Chondrocyte (in vitro differentiated cells): ENCODE data around the gene RNF181. TPM values are rescaled to one million over a fixed set of nuclear protein-coding genes. Genes with fewer than 3 reads are reported as not detected.

Source experiments
- DNase-seq: peaks from one replicate; pipeline ENCODE4 v3.0.0; 2021; ENCODE audit warnings: mixed read lengths, low spot score
- H3K27ac Mint-ChIP-seq: one replicate; pipeline ENCODE4 v1.8.0; 2021; ENCODE audit warnings: mild to moderate bottlenecking, moderate library complexity, mixed read lengths; ENCODE audit not compliant: unreplicated experiment
- H3K27me3 Mint-ChIP-seq: 2 replicates; pipeline ENCODE4 v1.8.0; 2021; ENCODE audit warnings: low read depth, mixed read lengths
- H3K36me3 Mint-ChIP-seq: 2 replicates; pipeline ENCODE4 v1.8.0; 2021; ENCODE audit warnings: low read depth, mixed read lengths
- H3K4me1 Mint-ChIP-seq: 2 replicates; pipeline ENCODE4 v1.8.0; 2021; ENCODE audit warnings: low read depth, mild to moderate bottlenecking, mixed read lengths
- H3K4me3 Mint-ChIP-seq: one replicate; pipeline ENCODE4 v1.8.0; 2021; ENCODE audit warnings: mild to moderate bottlenecking, moderate library complexity, mixed read lengths; ENCODE audit not compliant: unreplicated experiment
- H3K9me3 Mint-ChIP-seq: 2 replicates; pipeline ENCODE4 v1.8.0; 2021; ENCODE audit warnings: low read depth, mixed read lengths
- CTCF ChIP-seq: fragments of 200-600 bp; sonication (generic); IDR thresholded peaks from 2 replicates; pipeline ENCODE4 v1.5.0; 2021; ENCODE audit warnings: antibody characterized with exemption, mild to moderate bottlenecking, moderate library complexity
- total RNA-seq: library from RNA; stranded (reverse); gene quantifications from 3 replicates; pipeline ENCODE4 v1.2.1, GENCODE V29; 2021

Gene RNF181
- total RNA-seq, 1 donor from 2014 or later = 89.4 TPM

DNA sequence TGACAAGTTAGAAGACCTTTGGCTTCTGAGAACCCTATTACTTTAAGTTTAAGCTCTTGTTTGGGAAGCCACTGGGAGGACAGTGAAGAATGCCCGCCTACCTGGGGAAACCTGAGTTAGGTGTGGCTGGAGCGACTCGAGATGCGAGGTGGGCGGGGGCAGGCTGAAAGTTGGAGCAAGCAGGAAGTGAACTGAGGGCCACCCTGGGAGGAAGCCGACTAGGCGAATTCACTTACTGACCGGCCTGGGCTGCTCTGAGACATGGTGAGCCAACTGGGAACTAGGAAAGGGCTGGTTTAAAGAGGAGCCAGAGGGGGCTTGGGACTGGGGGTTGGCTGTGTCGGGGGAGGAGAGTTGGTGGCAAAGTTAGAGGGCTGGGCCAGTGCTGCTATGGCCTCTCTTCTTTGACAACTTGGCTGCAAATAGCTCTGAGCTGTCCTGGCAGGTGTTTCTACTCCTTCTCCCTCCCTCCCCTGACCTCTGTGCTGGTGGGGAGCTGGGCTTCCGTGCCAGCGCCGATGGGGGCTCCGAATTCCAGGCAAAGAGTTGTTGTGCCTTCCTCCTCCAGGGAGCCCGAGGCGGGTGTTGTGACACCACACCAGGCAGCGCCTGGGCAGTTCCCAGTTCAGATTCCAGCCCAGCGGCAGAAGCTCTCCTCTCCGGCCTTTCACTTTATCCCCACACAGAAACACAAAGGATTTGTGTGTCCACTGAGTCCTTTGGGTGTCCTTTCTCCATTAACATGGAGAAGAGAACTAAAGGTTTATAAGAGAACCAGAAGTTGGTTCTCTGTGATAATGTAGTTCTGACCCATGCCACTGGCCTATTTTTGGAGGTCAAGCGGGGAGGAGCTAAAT, 17.9 kb upstream of the RNF181 start, which contains the start of gene VAMP8:
TSS of gene VAMP8 (plus strand) at position 201 of the 857 bp plus-strand sequence. CDS start at position 262, 61 bp downstream.
- peaks cover 20% of the 10 kb centered on the region for H3K4me1 Mint-ChIP-seq
- H3K4me3 Mint-ChIP-seq = no peak within 1 kb of the TSS
- peaks cover 5% of the 10 kb centered on the region for H3K27me3 Mint-ChIP-seq
- TF ChIP-seq CTCF = no peak
- no peaks in the 10 kb centered on the region for H3K9me3 Mint-ChIP-seq
- H3K36me3 Mint-ChIP-seq = no peaks in the 10 kb centered on the region
- H3K27ac Mint-ChIP-seq = peak within 1 kb of the TSS; percentile 49
- no peak for DNase-seq

DNA sequence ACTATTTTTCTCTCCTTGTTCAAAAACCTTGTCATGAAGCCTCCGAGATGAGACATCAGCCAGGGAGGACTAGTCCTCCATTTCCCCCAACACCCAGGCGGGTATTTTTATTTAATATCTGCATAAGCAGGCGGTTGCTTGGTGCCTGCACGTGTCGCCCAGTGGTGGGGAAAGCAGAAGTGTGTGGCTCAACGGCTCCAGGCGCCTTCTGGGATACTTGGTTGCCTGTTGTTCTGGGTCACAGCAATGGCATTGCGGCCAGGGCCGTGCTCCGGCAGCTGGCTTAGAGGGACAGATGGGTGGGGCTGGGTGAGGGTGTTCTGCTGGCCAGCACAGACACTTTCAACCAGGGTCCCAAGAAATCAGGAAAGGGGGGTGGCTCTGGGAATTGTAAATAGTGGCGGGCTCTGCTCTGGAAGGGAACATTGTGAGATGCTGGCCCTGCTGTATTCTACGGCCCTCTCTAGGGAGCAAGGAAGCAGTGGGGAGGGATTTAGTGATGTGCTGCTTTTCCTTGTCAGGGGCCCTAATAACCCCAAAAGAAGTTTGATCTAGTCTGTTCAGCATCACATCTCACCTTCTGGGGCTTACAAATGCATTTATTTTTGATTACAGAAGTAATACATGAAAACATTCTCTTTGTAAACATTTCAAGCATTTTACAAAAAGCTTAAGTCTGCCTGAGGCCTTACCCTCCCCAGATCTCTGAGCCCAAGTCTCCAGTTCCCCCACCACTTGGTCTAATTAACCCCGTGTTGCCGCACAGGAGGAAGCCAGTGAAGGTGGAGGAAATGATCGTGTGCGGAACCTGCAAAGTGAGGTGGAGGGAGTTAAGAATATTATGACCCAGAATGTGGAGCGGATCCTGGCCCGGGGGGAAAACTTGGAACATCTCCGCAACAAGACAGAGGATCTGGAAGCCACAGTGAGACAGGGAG, 17.0 kb upstream of the RNF181 start:
- Mint-ChIP-seq H3K4me1 (peaks cover 20% of the 10 kb centered on the region), H3K4me3 (no peak overlapping the region), H3K36me3 (no peaks in the 10 kb centered on the region), H3K9me3 (no peaks in the 10 kb centered on the region), H3K27me3 (peaks cover 3% of the 10 kb centered on the region), H3K27ac (no peak overlapping the region)
- no peak for TF ChIP-seq CTCF
- no peak for DNase-seq

GRCh38 chr2:85579266-85579935, 16.1 kb upstream of the RNF181 start:
- Mint-ChIP-seq H3K4me3 (no peak overlapping the region), H3K4me1 (peaks cover 20% of the 10 kb centered on the region), H3K9me3 (no peaks in the 10 kb centered on the region), H3K36me3 (no peaks in the 10 kb centered on the region), H3K27ac (peak overlapping the region; percentile 58), H3K27me3 (peaks cover 3% of the 10 kb centered on the region)
- no peak for TF ChIP-seq CTCF
- DNase-seq = no peak

GRCh38 chr2:85580206-85580605, 15.3 kb upstream of the RNF181 start:
- H3K27me3 Mint-ChIP-seq = peaks cover 3% of the 10 kb centered on the region
- no peaks in the 10 kb centered on the region for H3K36me3 Mint-ChIP-seq
- H3K9me3 Mint-ChIP-seq = no peaks in the 10 kb centered on the region
- peaks cover 25% of the 10 kb centered on the region for H3K4me1 Mint-ChIP-seq
- no peak for TF ChIP-seq CTCF
- H3K27ac Mint-ChIP-seq = no peak overlapping the region
- no peak overlapping the region for H3K4me3 Mint-ChIP-seq
- DNase-seq = no peak
